ENCODE data around the gene GSTM4.

GSTM4 gene

GRCh38 chr1:109625176-109625575, 30.7 kb upstream of the GSTM4 start:
- DNase-seq = no peak

DNA sequence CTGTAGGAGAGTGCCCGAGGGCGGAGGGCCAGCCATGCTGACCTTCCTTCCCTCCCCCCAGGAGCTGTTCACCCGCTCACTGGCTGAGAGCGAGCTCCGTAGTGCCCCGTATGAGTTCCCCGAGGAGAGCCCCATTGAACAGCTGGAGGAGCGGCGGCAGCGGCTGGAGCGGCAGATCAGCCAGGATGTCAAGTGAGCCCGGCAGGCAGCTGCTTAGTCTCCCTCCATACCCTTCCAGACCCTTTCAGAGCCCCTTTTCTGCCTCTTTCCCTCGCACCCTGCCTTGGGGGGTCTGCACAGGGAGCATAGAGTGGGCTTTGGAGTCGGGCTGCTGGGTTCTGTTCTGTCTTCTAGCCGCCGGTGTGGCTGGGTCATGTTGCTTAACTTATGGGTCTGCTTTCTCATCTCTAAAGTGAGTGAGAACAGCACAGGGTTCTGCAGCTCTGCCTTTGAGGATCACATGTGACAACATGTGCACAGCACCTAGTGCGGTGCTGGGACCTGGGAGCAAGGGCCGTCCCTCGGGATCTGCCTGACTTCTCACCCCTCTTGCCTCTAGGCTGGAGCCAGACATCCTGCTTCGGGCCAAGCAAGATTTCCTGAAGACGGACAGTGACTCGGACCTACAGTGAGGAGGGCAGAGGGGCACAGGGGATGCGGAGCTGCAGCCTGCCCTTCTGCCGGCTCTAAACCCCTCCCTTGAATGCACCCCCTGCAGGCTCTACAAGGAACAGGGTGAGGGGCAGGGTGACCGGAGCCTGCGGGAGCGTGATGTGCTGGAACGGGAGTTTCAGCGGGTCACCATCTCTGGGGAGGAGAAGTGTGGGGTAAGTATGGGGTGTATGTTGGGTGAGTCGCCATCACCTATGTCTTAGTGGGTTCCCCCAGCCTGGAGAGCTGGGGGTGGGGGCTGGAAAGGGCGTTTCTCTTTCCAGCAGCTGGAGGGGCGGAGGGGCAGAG, 30.0 kb upstream of the GSTM4 start:
- DNase-seq = no peak

GRCh38 chr1:109626682-109627408, 29.1 kb upstream of the GSTM4 start:
- DNase-seq = no peak

GRCh38 chr1:109627692-109628399, 28.1 kb upstream of the GSTM4 start:
- no peak for DNase-seq

DNA sequence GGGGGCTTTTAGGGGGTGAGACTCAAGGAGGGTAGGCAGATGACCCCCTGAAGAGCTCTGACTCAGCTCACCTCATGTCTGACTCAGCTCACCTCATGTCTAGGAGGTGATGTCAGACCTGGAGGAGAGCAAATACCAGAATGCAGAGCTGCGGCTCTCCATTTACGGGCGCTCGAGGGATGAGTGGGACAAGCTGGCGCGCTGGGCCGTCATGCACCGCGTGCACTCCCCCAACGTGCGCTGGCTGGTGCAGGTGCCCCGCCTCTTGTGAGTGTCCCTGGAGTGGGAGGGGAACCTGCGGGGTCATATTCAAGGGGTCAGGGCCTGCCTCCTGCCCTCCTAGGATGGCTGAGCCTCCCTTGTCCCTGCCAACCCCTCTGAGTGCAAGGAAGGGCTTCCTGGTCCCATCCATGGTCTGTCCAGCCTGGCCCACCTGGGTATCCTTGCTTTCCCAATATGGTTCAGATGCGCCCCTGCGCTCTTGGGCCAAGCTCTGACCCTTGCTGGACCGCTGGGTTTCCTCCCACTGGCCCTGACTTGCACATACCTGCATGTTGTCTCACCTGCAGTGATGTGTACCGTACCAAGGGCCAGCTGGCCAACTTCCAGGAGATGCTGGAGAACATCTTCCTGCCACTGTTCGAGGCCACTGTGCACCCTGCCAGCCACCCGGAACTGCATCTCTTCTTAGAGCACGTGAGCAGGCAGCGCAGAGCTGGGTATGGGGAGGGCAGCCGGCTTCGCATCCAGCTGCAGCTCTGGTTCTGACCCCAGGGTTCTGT, 27.2 kb upstream of the GSTM4 start:
- no peak for DNase-seq

GRCh38 chr1:109629372-109630030, 26.4 kb upstream of the GSTM4 start:
- no peak for DNase-seq

GRCh38 chr1:109630081-109630897, 25.6 kb upstream of the GSTM4 start:
- DNase-seq = peak; percentile 52

GRCh38 chr1:109630898-109631512, 24.9 kb upstream of the GSTM4 start:
- no peak for DNase-seq

GRCh38 chr1:109631513-109632505, 24.1 kb upstream of the GSTM4 start:
- DNase-seq = no peak

DNA sequence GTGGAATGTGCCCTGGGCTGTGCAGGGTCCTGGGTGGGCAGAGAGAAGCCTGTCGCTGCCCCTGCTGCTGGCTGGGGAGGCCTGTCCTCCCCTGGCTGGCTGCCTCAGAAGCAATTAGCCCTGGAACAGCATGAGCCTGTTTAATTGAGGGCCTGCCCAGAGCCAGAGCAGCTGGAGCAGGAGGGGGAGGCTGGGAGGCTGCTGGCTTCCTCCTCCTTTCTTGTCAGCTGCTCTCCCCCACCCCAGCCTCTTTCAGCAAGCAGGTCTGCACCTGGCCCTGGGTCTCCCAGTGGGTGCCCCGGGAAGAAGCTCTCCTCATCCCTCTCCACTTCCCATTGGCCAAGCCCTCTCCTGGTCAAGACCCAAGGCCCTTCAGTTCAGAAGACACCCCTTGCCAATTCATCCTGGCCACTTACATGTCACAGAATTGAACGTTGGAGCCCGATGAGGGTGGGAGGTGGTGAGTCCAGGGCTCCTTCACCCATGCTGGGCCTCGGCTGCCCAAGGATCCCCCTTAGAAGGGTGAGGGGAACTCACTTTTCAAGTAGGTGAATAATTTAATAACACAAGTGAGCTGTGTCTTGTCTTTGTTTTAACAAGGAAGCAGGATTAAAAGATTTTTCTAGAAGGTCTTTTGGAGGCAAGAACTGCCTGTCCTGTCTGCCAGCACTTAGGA, 23.1 kb upstream of the GSTM4 start:
- no peak for DNase-seq

GRCh38 chr1:109634292-109634691, 21.6 kb upstream of the GSTM4 start:
- DNase-seq = peak; percentile 31

- no peak for DNase-seq
Measured at GRCh38 chr1:109634771-109635750, 20.8 kb upstream of the GSTM4 start.

DNA sequence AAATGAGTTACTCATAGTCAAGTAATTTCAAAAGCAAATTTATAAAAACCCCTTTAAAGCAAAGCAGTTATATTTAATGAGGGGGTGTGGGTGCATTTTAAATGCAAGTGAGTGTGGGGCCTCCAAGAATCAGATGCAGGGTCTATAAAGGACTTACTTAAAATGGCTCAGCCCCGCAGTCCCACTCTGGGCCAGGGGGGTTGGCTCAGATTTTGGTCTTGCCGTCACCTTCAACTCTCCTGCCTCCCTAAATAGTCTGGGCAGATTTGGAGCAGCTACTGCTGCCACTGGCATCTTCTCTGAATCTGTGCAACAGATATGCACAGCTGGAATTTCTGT, 20.1 kb upstream of the GSTM4 start:
- no peak for DNase-seq

- no peak for DNase-seq
Measured at GRCh38 chr1:109636201-109636952, 19.5 kb upstream of the GSTM4 start.

DNA sequence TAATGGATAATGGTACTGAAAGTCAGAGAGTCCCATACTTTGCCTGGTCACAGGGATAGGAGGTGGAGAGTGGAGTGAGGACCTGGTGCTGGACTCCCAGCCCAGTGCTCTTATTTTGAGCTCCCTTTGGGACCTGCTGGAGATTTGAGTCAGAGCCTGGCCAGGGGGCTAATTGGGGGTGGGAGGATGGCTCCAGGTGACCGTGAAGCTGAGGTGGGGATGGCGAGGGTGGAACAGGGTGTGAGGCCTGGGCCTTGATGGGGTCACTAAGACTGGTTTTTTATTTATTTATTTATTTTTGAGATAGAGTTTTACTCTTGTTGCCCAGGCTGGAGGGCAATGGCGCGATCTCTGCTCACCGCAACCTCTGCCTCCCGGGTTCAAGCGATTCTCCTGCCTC, 18.5 kb upstream of the GSTM4 start:
- no peak for DNase-seq

- no peak for DNase-seq
Measured at GRCh38 chr1:109639063-109639840, 16.6 kb upstream of the GSTM4 start.

Measured in activated CD4-positive, alpha-beta T cell treated with anti-CD3 and anti-CD28 coated beads for 48 hours (primary cell).